ENCODE data around the gene ALDH3A2.
"Not testable (repeated sequence)": the region's sequence is repeated elsewhere in the genome, so short reads cannot be mapped to it uniquely, and the experiment has no call there.

The ALDH3A2 gene

DNA sequence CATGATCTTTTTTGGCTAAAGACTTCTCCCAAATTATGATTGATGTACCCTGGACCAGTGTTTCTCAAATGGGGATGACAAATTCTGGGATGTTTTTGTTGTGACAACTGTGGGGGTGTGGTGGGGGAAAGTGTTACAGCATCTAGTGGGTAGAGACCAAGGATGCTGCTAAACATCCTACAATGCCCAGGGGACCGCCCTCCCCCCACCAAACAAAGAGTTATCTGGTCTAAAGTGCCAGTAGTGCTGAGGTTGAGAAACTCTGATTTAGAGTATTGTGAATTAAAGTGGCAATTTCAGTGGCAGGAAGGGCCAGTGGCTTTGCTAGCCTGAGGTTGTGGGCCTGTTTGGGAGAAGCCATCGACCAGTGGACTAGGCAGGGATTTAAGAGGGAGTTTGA is 34.6 kb downstream of the ALDH3A2 start:
- no peak for DNase-seq

DNA sequence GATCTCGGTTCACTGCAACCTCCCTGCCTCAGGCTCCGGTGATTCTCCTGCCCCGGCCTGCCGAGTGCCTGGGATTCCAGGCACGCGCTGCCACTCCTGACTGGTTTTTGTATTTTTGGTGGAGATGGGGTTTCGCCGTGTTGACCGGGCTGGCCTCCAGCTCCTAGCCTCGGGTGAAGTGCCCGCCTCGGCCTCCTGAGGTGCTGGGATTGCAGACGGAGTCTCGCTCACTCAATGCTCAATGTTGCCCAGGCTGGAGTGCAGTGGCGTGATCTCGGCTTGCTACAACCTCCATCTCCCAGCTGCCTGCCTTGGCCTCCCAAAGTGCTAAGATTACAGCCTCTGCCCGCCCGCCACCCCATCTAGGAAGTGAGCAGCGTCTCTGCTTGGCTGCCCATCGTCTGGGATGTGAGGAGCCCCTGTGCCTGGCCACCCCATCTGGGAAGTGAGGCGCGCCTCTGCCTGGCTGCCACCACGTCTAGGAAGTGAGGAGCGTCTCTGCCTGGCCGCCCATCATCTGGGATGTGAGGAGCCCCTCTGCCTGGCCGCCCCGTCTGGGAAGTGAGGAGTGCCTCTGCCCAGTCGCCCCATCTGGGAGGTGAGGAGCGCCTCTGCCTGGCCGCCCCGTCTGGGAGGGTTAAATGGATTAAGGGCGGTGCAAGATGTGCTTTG is 36.5 kb downstream of the ALDH3A2 start:
- not testable (repeated sequence) for DNase-seq

DNA sequence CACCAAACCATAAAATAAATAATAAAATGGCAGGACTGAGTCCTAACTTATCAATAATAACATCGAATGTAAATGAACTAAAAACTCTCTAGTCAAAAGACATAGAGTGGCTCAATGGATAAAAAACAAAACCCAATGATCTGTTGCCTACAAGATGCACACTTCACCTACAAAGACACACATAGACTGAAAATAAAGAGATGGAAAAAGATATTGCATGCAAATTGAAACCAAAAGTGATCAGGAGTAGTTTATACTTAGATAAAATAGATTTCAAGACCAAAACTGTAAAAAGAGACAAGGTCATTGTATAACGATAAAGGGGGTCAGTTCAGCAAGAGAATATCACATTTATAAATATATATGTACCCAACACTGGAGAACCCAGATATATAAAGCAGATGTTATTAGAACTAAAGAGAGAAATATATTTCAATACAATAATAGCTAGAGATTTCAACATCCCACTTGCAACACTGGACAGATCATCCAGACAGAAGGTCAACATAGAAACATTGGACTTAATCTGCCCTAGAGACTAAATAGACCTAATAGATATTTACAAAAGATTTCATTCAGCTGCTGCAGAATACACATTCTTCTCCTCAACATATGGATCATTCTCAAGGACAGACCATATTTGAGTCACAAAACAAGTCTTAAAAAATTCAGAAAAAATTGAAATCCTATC is 38.0 kb downstream of the ALDH3A2 start:
- no peak for DNase-seq

DNA sequence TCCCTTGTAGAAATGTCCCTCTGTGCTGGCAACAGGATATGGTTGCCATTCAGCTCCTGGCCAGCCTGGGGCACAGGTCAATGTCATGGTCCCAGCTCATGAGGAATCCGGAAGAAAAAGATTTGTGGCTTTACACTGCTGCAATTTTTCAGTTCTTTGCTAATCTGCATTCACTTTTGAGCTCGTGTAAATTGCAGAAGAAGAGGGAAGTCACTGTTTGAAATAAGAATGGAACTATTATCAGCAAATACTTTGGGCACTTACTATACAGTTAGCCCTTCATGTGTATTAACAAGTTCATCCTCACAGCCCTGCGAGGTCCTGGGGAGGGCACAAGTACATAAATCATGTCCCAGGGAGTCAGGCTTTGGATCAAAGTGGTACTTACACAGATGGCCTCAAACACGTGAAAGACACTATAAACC is 53.7 kb downstream of the ALDH3A2 start:
- no peak for DNase-seq

DNA sequence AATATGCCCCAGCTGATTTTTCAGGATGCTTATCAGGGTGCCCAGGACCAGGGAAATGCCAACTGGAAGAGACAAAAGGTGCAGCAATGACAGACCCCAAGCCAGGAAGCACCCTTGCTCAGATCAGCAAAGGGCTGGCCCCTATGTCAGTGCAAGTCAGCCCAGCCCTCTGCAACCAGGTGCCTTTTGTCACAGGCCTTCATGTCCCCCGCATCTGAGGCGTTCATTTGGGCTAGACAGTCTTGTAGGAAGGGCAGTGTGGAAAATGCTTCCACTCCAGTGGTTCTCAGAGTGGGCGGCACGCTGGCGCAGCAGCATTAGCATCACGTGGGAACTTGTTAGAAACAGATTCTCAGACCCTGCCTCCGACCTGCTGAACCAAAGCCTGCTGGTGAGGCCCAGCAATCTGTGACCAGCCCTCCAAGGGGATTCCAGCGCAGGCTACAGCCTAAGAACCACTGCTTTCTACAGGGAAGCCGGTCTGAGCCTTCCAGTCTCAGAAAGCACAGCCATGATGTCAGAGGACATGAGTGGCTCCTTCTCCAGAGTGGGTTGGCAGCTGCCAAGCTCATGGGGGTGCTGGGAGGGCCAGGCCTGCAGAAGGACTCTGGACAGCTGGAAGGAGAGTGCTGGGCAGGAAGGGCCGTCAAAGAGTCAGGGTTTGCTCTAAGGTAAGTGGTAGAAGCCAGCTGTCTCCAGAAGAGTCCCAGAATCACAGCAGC is 54.7 kb downstream of the ALDH3A2 start:
- DNase-seq = no peak

DNA sequence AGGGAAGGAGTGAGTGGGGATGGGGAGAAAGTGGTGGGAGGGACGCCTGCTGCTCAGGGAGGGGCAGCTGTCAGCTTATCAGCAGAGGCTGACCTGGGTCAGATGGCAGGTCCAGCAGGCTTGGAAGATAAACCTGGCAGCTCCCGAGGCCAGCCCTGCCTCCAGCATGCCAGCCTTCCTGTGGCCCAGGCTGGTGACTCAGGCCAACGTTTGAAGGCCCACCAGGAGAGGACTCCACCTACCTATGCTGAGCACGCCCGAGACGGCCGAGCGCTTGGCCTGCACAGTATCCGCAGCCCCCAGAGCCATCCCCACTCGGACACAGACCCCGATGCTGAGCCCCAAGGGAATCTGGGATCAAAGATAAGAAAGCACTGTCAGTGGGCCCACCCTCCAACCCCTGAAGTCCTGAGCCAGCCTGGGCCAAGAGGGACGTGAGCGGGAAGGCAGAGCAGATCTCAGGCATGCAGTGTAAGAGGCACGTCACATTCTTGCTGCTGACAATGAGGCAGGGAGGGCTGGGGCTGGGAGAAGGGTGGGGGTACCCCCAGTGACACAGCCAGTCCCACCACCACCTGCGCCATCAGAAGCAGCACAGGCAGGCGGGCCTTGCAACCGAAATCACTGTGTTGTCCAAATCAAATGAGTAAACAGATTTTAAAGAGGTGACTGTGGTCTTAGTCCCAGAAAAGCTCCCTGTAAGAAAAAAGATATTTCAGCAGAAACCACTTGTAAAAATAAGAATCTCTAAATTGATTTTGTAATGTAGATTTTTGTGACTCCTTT is 55.5 kb downstream of the ALDH3A2 start:
- DNase-seq = no peak

DNA sequence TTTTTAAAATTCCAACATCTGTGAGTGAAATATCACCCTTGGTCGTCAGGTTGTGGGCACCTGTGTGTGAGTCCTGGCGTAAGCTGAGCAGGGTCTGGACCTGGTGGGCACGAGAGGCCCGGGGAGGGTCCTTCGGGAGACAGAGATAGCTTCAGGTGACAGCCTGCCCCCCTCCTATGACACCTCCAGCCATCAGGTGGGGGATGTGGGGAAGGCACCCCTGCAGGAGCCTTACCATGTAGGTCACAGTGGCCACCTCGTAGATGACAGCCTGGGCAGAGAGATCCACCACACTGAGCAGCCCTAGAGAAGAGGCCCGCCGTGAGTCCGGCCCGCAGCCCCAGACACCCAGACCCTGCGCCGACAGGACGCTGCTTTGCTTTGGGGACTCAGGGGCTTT is 56.6 kb downstream of the ALDH3A2 start:
- DNase-seq = no peak

DNA sequence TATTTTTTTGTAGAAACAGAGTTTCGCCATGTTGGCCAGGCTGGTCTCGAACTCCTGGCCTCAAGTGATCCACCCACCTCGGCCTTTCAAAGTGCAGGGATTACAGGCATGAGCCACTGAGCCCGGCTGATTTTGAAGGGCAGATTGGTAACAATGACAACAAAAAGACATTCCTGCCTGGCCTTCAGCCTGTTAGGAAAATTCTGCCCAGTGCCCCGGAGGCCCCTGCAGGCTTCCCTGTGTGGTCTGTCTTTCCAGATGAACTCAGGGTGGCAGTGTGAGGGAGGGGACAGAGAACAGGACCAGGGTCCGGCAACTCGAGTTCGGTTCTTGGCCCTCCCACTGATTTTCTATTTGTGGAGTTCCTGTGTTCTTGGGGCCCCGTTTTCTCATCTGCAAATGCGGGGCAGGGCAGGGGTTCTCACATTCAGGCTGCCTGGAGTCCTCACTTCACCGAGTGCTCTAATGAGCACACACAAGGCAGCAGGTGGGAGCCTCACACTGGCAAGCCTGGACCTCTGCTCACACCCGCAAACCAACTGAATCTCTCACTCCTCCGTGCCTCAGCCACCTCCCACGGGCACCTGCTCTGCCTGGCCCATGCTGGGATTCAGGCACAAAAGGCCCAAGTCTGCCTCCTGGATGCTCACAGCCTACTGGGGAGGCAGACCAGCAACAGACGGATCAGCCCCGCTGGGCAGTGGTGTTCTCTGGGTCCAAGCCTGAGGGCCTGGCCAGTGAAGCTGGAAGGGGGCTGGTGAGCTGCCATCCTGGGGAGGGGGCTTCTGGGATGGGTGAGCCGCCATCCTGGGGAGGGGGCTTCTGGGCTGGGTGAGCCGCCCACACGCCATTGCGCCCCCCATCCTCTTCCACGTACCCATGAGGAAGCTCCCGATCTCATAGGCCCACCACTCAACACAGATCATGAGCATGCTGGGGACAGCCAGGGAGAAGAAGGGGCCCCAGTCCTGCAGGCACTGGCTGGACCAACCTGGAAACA is 57.5 kb downstream of the ALDH3A2 start:
- no peak for DNase-seq

DNA sequence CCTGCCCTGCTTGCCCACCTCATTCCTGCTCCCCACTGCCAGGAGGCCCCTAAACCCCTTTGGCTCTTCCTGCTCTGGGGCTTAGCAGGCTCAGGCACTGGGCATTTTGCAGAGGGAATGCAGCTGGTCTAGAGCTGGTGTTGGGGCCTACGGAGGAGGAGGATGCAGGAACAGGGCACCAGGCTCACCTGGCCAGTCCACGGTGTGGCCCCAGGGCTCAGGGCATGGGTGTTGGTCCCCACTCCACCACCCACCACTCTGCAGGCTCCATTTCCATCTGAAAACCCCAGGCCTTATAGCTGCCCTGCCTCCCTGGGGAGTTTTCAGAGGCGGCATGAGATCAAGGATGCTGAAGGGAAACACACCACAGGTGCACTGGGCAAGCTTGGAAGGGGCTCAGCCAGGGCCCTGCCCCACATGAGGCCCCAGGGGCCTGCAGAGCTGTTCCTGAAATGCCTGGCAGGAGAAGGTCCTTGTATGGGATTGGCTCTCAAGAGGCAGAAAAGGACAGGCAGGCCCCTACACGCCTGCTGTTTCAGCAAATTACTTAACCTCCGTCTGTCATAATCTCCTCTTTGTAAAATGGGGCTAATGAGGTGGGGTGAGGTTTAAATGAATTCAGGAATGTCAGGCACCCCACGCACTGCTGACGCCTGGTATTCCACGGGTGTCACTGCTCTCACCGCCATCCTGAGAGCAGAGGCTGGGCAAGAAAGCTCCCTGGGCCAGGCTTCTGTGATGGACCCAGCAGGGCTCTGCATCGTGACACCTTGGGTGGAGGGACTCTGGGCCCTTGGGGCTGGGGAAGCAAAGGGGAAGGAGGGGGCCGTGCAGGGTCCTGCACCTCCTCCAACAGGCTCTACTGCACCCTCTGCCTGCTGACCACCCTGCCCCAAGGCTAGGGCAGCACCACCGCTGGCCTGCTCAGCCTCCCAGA is 58.5 kb downstream of the ALDH3A2 start:
- DNase-seq = no peak

DNA sequence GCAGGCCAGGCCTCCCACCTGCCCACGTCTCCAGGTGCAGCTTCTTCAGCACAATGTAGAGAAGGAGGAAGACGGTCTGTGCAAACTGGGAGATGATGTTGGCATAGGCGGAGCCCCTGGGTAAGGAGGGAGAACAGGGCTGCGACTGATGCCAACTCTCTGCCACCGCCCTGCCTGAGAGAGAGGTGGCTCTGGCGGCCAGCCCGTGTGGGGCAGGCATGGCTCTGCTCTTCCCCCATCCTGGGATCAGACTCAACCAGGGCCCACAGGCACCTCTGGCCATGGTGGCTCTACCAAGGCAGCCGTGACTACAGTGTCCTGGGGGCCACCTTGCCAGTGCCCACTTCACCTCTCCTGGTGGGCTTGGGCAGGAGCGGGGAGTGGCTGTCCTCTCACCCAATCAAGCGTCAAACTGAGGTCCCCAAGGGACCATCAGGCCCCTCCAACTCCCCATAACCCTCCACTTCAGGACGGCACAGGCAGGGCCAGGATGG is 59.2 kb downstream of the ALDH3A2 start:
- DNase-seq = no peak

DNA sequence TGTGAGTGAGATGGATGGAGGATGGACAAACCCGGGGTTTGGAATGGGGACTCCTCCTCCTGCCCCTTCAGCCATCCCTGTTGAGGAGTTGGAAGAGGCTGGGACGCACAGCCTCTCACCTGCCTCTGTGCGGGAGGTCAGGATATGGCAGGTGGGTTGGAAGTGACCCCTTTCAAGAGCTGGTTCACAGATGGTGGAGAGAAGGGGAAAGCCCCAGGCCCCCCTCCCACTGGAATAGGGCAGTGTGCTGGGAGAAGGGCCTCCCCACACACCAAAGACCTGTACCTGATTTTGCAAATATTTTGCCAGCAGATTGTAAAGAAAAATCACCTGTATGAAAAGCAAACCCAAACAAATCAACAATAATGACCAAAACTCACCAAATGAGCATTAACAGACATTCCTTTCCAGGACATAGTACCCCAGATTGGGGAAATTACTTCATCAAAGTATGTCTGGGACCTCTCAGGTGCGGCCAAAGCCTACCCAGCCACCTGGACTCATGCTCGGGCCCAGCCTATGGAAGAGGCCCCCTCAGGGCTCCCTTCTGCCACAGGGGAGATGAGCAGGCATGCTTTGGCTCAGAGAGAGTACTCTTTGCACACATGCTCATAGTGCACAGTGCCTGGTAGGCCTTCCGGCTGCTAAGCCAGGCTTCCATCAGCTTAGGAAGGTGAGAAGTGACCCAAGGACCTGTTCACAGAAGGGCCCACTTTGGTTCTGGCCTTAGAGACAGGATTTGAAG is 60.1 kb downstream of the ALDH3A2 start:
- no peak for DNase-seq

DNA sequence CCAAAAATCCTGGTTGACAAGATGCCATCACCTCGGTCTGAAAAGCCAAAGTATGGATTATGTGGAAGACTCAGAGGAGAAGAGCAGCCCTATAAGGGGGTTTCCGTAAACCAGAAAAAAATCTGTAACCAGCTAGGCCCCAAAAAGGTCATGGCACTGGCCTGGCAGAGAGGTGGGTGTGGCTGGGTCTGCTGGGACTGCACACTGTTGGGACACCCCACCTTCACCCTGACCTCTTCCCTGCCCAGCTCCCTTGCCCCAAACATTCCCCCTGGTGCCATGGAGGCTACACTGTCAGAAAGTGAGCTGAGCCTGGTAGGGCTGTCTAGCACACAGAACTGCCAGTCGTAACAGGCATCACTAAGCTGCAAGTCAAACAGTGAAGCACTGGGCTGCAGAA is 61.3 kb downstream of the ALDH3A2 start:
- no peak for DNase-seq

DNA sequence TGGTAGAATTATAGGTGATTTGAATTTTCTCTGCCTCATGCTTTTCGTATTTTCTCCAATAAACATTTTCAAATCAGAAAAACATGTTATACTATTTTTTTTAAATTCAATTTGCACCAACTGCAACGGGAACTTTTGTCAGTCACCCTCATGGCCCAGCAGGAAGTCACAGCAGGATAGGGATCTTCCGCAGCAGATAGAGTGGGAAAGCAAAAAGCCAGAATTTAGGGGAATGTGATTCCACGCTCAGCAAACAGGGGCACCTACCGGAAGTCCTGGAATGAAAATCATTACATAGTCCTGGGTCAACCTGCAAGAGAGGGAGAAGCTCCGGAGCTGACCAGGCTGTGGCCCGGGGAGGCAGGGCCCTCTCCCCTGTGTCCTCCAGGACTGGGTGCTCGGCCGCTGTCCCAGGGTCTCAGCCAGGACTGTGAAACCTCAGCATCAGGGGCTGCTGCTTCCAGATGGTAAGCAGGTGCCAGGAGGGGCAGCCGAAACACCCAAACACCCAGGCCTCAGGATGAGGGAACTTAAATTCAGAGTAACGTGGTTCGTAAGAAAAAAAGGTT is 64.0 kb downstream of the ALDH3A2 start:
- no peak for DNase-seq

DNA sequence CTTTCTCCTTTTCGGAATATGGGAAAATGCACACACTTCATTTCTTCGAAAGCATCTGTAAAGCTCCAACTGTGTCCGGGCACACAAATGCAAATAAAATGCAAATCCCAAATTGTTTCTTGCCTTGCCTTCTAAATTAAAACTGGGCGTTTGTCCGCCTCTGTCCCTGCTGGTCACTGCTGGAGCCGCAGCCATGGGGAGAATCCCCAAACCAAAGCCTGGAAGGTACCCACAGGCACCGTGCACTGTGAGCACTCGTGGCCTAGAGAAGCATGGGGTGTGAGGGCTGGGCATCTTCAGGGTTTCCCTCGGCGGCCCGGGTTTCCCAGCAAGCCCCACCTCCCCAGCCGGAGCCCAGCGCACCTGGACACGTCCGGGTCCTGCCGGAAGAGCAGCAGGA is 64.9 kb downstream of the ALDH3A2 start:
- no peak for DNase-seq

DNA sequence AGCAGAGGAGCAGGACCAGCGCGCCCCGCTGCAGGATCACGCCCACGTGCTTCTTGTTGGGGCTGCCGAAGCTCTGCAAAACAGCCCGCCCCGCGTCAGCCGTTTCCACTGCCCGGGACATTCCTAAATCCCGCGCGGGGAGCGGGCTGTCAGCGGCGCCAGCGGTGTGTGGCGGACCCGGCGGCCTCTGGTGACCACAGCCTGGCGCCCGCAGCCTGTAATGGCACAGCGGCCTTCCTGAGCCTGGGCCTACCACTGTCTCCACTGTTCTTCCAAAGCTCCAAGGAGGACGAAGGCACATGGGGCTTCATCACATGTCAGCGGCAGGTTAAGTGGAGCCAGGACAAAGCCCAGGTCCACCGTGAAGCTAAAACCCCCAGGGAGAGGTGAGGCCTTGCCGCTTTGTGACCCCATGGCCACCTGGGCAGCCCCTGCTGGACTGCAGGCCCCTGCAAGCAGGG is 65.4 kb downstream of the ALDH3A2 start:
- no peak for DNase-seq

DNA sequence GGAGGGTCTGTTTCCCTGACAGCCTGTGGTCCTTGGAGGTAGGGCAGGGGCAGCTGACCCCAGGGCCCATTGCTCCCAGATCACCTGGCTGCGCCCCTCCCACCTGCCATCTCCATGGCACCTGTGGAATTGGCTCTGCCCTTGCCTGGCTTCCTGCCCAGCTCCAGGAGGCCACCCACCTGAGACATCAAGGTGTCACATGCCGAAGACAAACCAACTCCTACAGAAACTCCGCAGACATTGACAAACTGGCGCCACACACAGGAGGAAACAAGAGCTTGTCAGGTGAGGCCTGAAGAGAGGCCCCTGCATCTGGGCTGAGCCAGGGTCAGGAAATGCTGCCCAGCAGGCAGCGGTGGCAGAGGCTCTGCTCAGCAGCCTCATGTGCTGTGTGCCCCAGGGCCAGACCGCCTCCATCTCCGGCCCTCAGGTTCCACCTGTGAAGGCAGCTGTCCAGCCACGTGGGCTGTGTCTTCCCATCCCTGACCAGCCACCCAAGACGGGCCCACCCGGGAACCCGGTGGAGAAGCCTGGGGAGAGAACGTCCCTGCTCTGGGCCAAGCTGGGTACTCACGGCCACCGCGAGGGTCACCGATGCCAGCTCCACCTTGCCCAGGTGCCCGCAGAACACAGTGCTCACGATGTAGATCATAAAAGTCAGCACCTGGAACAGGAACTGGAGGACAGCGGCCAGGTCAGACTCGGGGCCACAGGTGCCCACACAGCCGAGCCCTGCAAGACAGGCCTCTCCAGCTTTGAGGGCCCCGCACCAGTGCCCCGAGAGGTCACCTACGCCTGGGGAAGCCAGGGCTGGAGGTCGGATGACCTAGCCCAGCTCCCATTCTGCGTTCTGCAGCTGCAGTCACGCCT is 66.2 kb downstream of the ALDH3A2 start:
- DNase-seq = no peak

DNA sequence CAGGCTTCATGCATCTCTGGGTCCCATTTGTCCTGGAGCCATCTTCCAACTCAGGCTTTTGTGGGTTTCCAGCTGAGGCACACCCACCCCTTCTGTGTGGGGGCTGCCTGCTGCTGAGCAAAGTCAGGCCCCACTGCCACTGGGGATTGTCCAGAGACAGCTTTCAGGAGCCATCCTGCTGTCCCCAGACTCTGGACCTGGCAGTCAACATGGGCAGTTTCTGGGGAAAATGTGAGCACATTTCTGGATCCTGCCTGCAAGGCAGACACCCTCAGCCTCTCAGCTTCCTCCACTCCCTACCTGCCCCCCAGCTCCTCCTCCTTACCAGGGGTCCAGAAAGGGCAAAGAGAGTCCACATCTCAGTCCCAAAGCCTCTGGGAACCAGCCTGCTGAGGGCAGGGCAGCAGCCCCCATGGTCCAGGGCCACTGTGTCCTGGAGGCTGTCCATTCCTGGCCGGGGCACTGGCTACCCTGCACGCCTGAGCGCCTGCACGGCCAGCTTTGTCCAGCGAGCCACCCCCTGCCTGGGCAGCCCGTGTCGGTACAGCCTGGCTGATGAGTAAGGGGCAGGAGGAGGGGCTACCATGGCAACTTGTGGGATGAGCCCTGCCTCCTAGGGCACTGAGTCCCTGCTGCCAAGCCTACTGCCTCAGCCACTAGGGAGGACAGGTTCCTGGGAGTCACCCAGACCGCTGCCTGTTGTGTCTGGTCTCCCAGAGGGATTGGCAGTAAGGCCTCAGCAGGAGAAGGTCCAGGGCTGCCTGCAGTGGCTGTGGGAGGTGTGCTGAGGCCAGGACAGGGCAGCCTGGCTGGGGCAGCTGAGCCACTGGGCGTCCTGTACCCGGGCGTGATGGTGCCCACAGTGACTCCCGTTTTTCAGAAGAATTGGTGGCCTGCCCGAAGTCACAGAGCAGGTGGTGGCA is 67.8 kb downstream of the ALDH3A2 start, which contains the start of gene SLC47A2:
Gene SLC47A2 (minus strand): TSS at position 477 of the 923 bp plus-strand sequence. CDS start 29 bp downstream, at position 448.
- no peak for DNase-seq
